ENCODE measurements around the gene UBE3D. TPM values are rescaled to one million over a fixed set of nuclear protein-coding genes. Genes with fewer than 3 reads are reported as not detected.

Gene UBE3D
- polyA plus RNA-seq, 1 donor (not counting 4 experiments of a cell fraction or from before 2014, with no cell fraction given), result 6.3 TPM

DNA sequence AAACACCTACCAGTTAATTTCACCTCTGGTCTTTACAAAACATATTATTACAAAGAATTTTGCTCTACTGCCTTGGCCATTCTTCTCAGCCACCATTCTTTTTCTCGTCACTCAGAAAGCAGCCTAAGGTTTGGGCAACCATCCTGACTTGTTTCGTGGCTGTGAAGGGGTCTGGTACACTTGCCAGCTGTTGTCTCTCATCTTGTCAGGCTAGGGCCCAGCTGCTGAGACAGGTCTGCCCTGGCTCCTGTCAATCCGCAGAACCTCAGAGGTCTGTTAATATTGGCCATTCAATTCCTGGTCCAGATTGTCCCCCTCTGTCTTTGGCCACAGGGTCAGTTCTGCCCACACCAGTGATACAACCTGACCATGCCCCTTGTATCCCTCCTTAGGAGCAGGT is 197.7 kb downstream of the UBE3D start:
- no peak overlapping the region for H3K27ac ChIP-seq (ENCODE audit: control insufficient read depth, insufficient read depth, low read length)
- H3K4me2 ChIP-seq (ENCODE audit: control insufficient read depth, extremely low read depth, insufficient read depth, low read depth, low read length), result no peak overlapping the region
- no peak overlapping the region for H3K9ac ChIP-seq (ENCODE audit: control insufficient read depth, extremely low read depth, insufficient read depth, low read length)
- dilution Hi-C loops (cut with MboI; ENCODE audit: extremely low pct_ligation_motif_present, low sequenced_read_pairs), result no loop called here
- no peaks in the 10 kb centered on the region for H3K9me1 ChIP-seq (ENCODE audit: control insufficient read depth, extremely low read depth, insufficient read depth, low read length)
- no peaks in the 10 kb centered on the region for H3K27me3 ChIP-seq (ENCODE audit: control insufficient read depth, extremely low read depth, insufficient read depth, low read length)
- no peaks in the 10 kb centered on the region for H3K9me3 ChIP-seq (ENCODE audit: control insufficient read depth, low read depth, low read length)
- H2AFZ ChIP-seq (ENCODE audit: control insufficient read depth, low read length), result no peak overlapping the region
- no peak for DNase-seq (ENCODE audit: low read depth, low spot score)
- H3K4me1 ChIP-seq (ENCODE audit: control insufficient read depth, extremely low read depth, insufficient read depth, low read length), result no peaks in the 10 kb centered on the region
- FAIRE-seq, result no peak
- H3K36me3 ChIP-seq (ENCODE audit: control insufficient read depth in 2 of 2, extremely low read depth in 1 of 2, insufficient read depth in 2 of 2, low read length in 2 of 2), result no peaks in the 10 kb centered on the region
- H4K20me1 ChIP-seq (ENCODE audit: control insufficient read depth, extremely low read depth, insufficient read depth, low read length), result no peaks in the 10 kb centered on the region
- TF ChIP-seq, protein P1, sequence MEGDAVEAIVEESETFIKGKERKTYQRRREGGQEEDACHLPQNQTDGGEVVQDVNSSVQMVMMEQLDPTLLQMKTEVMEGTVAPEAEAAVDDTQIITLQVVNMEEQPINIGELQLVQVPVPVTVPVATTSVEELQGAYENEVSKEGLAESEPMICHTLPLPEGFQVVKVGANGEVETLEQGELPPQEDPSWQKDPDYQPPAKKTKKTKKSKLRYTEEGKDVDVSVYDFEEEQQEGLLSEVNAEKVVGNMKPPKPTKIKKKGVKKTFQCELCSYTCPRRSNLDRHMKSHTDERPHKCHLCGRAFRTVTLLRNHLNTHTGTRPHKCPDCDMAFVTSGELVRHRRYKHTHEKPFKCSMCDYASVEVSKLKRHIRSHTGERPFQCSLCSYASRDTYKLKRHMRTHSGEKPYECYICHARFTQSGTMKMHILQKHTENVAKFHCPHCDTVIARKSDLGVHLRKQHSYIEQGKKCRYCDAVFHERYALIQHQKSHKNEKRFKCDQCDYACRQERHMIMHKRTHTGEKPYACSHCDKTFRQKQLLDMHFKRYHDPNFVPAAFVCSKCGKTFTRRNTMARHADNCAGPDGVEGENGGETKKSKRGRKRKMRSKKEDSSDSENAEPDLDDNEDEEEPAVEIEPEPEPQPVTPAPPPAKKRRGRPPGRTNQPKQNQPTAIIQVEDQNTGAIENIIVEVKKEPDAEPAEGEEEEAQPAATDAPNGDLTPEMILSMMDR (optimal IDR thresholded peaks at IDR 0.05 in 1 of 3, IDR thresholded peaks at IDR 0.05 in 1 of 3, conservative IDR thresholded peaks at IDR 0.05 in 1 of 3; ENCODE audit: extremely low read depth in 1 of 3, insufficient read depth in 2 of 3, low read length in 3 of 3), result no peak
- TF ChIP-seq EZH2 (IDR thresholded peaks at IDR 0.05; ENCODE audit: low read length), result no peak
- no peaks in the 10 kb centered on the region for H3K79me2 ChIP-seq (ENCODE audit: control insufficient read depth, insufficient read depth, low read length)
- no peak overlapping the region for H3K4me3 ChIP-seq (ENCODE audit: control insufficient read depth in 2 of 3, extremely low read depth in 1 of 3, insufficient read depth in 2 of 3, low read depth in 1 of 3, low read length in 3 of 3)

DNA sequence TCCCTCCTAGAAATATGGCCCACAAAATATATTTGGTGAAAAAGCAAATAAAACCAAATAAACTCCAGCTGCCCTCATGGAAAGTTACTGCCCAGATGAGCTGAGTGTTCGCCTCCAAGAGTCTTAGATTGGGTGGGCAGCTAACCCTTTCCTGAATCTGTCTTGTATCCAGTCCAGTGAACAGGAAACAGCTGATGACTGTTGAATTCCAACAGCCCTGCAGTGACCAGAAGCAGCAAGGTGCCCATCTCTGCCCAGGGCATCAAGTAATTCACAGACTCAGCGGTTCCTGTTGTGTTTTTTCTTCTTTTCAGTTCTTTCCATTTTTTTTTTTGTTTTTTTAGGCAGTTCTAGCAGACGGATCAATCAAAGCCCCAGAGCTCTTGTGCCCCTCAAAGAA is 199.2 kb downstream of the UBE3D start:
- Histone ChIP-seq H3K4me1 (ENCODE audit: control insufficient read depth, extremely low read depth, insufficient read depth, low read length) (peaks cover 14% of the 10 kb centered on the region), H4K20me1 (ENCODE audit: control insufficient read depth, extremely low read depth, insufficient read depth, low read length) (no peaks in the 10 kb centered on the region), H3K4me3 (ENCODE audit: control insufficient read depth in 2 of 3, extremely low read depth in 1 of 3, insufficient read depth in 2 of 3, low read depth in 1 of 3, low read length in 3 of 3) (no peak overlapping the region), H3K79me2 (ENCODE audit: control insufficient read depth, insufficient read depth, low read length) (no peaks in the 10 kb centered on the region), H2AFZ (ENCODE audit: control insufficient read depth, low read length) (no peak overlapping the region), H3K4me2 (ENCODE audit: control insufficient read depth, extremely low read depth, insufficient read depth, low read depth, low read length) (no peak overlapping the region), H3K9me3 (ENCODE audit: control insufficient read depth, low read depth, low read length) (no peaks in the 10 kb centered on the region), H3K36me3 (ENCODE audit: control insufficient read depth in 2 of 2, extremely low read depth in 1 of 2, insufficient read depth in 2 of 2, low read length in 2 of 2) (no peaks in the 10 kb centered on the region), H3K9ac (ENCODE audit: control insufficient read depth, extremely low read depth, insufficient read depth, low read length) (no peak overlapping the region), H3K27ac (ENCODE audit: control insufficient read depth, insufficient read depth, low read length) (no peak overlapping the region), H3K9me1 (ENCODE audit: control insufficient read depth, extremely low read depth, insufficient read depth, low read length) (no peaks in the 10 kb centered on the region), H3K27me3 (ENCODE audit: control insufficient read depth, extremely low read depth, insufficient read depth, low read length) (no peaks in the 10 kb centered on the region)
- FAIRE-seq (no peak), DNase-seq (ENCODE audit: low read depth, low spot score) (no peak)
- dilution Hi-C loops (cut with MboI; ENCODE audit: extremely low pct_ligation_motif_present, low sequenced_read_pairs), result no loop called here
- TF ChIP-seq, protein P1 (optimal IDR thresholded peaks at IDR 0.05 in 1 of 3, IDR thresholded peaks at IDR 0.05 in 1 of 3, conservative IDR thresholded peaks at IDR 0.05 in 1 of 3; ENCODE audit: extremely low read depth in 1 of 3, insufficient read depth in 2 of 3, low read length in 3 of 3), result no peak

Data from keratinocyte (primary cell).